ENCODE data around the gene PATL1.
"Not testable (repeated sequence)": the region's sequence is repeated elsewhere in the genome, so short reads cannot be mapped to it uniquely, and the experiment has no call there.

- not testable (repeated sequence) for TF ChIP-seq POLR2A (IDR thresholded peaks at IDR 0.05; ENCODE audit: low read depth, low read length); POLR2AphosphoS5 (IDR thresholded peaks at IDR 0.05; ENCODE audit: low read depth, low read length); TAF1 (IDR thresholded peaks at IDR 0.05; ENCODE audit: borderline replicate concordance, low read depth, low read length)
Observed at GRCh38 chr11:59703515-59703914, 34.7 kb upstream of the PATL1 start.

All from GM12892 (cell line).